GM21447 (cell line): Measurements from ENCODE around the gene FGF10.

Experiments used
- ATAC-seq: cut with Tn5 transposase; IDR thresholded peaks from one replicate; pipeline ENCODE4 v1.9.1; 2021; ENCODE audit not compliant: unreplicated experiment

FGF10 gene

GRCh38 chr5:44260793-44261192, 128.4 kb downstream of the FGF10 start:
- no peak for ATAC-seq

GRCh38 chr5:44257653-44258365, 131.4 kb downstream of the FGF10 start:
- ATAC-seq = no peak

- no peak for ATAC-seq
Observed at GRCh38 chr5:44257221-44257620, 132.0 kb downstream of the FGF10 start.
